H9 (cell line): Measurements from ENCODE around the gene DGKH. TPM values are rescaled to one million over a fixed set of nuclear protein-coding genes. Genes with fewer than 3 reads are reported as not detected.
A peak's percentile ranks its signal among the peaks of the same experiment; 100 is the strongest.

ENCODE experiments used
- DNase-seq: peaks from one replicate; pipeline ENCODE4 v3.0.0-alpha.2; 2017
- H2AFZ ChIP-seq: one replicate; pipeline ENCODE4 v1.6.1; 2013; ENCODE audit warnings: mild to moderate bottlenecking, low read length, control low read depth, moderate library complexity
- H2AK5ac ChIP-seq: 2 replicates; pipeline ENCODE4 v1.6.1; 2013; ENCODE audit warnings: low read length, control low read depth, mixed read lengths; ENCODE audit not compliant: insufficient read length
- H2BK120ac ChIP-seq: one replicate; pipeline ENCODE4 v1.6.1; 2013; ENCODE audit warnings: low read depth, mild to moderate bottlenecking, low read length, control low read depth, inconsistent platforms; ENCODE audit not compliant: poor library complexity, severe bottlenecking
- H2BK12ac ChIP-seq: 2 replicates; pipeline ENCODE4 v1.6.1; 2013; ENCODE audit warnings: low read length, control low read depth, mixed read lengths, low read depth; ENCODE audit not compliant: insufficient read length
- H2BK15ac ChIP-seq: 2 replicates; pipeline ENCODE4 v1.6.1; 2013; ENCODE audit warnings: low read depth, low read length, control low read depth
- H2BK20ac ChIP-seq: one replicate; pipeline ENCODE4 v1.6.1; 2013; ENCODE audit warnings: low read depth, mild to moderate bottlenecking, low read length, control low read depth, inconsistent platforms; ENCODE audit not compliant: poor library complexity, severe bottlenecking
- H2BK5ac ChIP-seq: 2 replicates; pipeline ENCODE4 v1.6.1; 2013; ENCODE audit warnings: low read length, control low read depth, mixed read lengths; ENCODE audit not compliant: insufficient read length
- H3K14ac ChIP-seq: 2 replicates; pipeline ENCODE4 v1.6.1; 2013; ENCODE audit warnings: low read length, control low read depth; ENCODE audit not compliant: insufficient read depth
- H3K18ac ChIP-seq: 2 replicates; pipeline ENCODE4 v1.6.1; 2013; ENCODE audit warnings: low read depth, mild to moderate bottlenecking, mixed read lengths, low read length, control low read depth; ENCODE audit not compliant: insufficient read length
- H3K23ac ChIP-seq: 2 replicates; pipeline ENCODE4 v1.6.1; 2013; ENCODE audit warnings: low read length, control low read depth, mixed read lengths, low read depth; ENCODE audit not compliant: insufficient read length
- H3K23me2 ChIP-seq: 2 replicates; pipeline ENCODE4 v1.6.1; 2013; ENCODE audit warnings: low read depth, mild to moderate bottlenecking, mixed read lengths, low read length, control low read depth; ENCODE audit not compliant: insufficient read length, poor library complexity, severe bottlenecking
- H3K27ac ChIP-seq: 2 replicates; pipeline ENCODE4 v1.5.1; 2013; ENCODE audit warnings: low read length, control low read depth, mixed read lengths, low read depth; ENCODE audit not compliant: insufficient read length
- H3K27me3 ChIP-seq: 2 replicates; pipeline ENCODE4 v1.6.1; 2013; ENCODE audit warnings: low read length, control low read depth, inconsistent platforms; ENCODE audit not compliant: insufficient read depth
- H3K4ac ChIP-seq: 2 replicates; pipeline ENCODE4 v1.6.1; 2013; ENCODE audit warnings: low read depth, mild to moderate bottlenecking, control low read depth, inconsistent platforms, low read length, moderate library complexity
- H3K4me1 ChIP-seq: 2 replicates; pipeline ENCODE4 v1.6.1; 2013; ENCODE audit warnings: low read length, control low read depth, inconsistent platforms; ENCODE audit not compliant: insufficient read depth
- H3K4me2 ChIP-seq: 2 replicates; pipeline ENCODE4 v1.6.1; 2013; ENCODE audit warnings: low read length, control low read depth, mixed read lengths; ENCODE audit not compliant: insufficient read length, insufficient read depth
- H3K56ac ChIP-seq: 2 replicates; pipeline ENCODE4 v1.6.1; 2013; ENCODE audit warnings: low read depth, mild to moderate bottlenecking, mixed read lengths, low read length, control low read depth; ENCODE audit not compliant: insufficient read length
- H3K79me1 ChIP-seq: 2 replicates; pipeline ENCODE4 v1.6.1; 2013; ENCODE audit warnings: low read depth, mild to moderate bottlenecking, moderate library complexity, low read length, control low read depth, inconsistent platforms; ENCODE audit not compliant: insufficient read depth, poor library complexity, severe bottlenecking
- H3K79me2 ChIP-seq: 2 replicates; pipeline ENCODE4 v1.6.1; 2013; ENCODE audit warnings: low read length, control low read depth, inconsistent platforms; ENCODE audit not compliant: insufficient read depth
- H3K9ac ChIP-seq: 2 replicates; pipeline ENCODE4 v1.6.1; 2013; ENCODE audit warnings: low read length, control low read depth, mixed read lengths; ENCODE audit not compliant: insufficient read length; ENCODE audit errors: extremely low read depth
- H3K9me3 ChIP-seq: one replicate; pipeline ENCODE4 v1.6.1; 2013; ENCODE audit warnings: low read depth, low read length, inconsistent platforms; ENCODE audit not compliant: control insufficient read depth
- H3T11ph ChIP-seq: one replicate; pipeline ENCODE4 v1.6.1; 2013; ENCODE audit warnings: mild to moderate bottlenecking, low read length, control low read depth, inconsistent platforms
- H4K20me1 ChIP-seq: one replicate; pipeline ENCODE4 v1.6.1; 2013; ENCODE audit not compliant: control insufficient read depth, insufficient read length, insufficient read depth
- H4K5ac ChIP-seq: 2 replicates; pipeline ENCODE4 v1.6.1; 2013; ENCODE audit warnings: low read depth, mild to moderate bottlenecking, mixed read lengths, low read length, control low read depth; ENCODE audit not compliant: insufficient read length
- H4K8ac ChIP-seq: replicated peaks from 2 replicates; pipeline ENCODE4 v1.6.1; 2013; ENCODE audit warnings: low read length, control low read depth, mixed read lengths, low read depth; ENCODE audit not compliant: insufficient read length
- H4K91ac ChIP-seq: 2 replicates; pipeline ENCODE4 v1.6.1; 2013; ENCODE audit warnings: low read depth, mild to moderate bottlenecking, moderate library complexity, mixed read lengths, low read length, control low read depth; ENCODE audit not compliant: insufficient read length
- H3K27ac Mint-ChIP-seq, 3 experiments: 2 replicates in 2 of 3; 3 replicates in 1 of 3; pipeline ENCODE4 v1.8.0; 2020 to 2021; ENCODE audit warnings: mixed read lengths in 3 of 3, mild to moderate bottlenecking in 1 of 3, moderate library complexity in 1 of 3
- H3K27me3 Mint-ChIP-seq: 2 replicates; pipeline ENCODE4 v1.8.0; 2021; ENCODE audit warnings: low read depth, mild to moderate bottlenecking, moderate library complexity, mixed read lengths
- H3K36me3 Mint-ChIP-seq, 3 experiments: 2 replicates in 2 of 3; 3 replicates in 1 of 3; pipeline ENCODE4 v1.8.0; 2020 to 2021; ENCODE audit warnings: low read depth in 3 of 3, mixed read lengths in 3 of 3; ENCODE audit not compliant: insufficient read depth in 1 of 3
- H3K4me1 Mint-ChIP-seq, 2 experiments: 2 replicates each; pipeline ENCODE4 v1.8.0; 2020; ENCODE audit warnings: mixed read lengths in 2 of 2
- H3K4me3 Mint-ChIP-seq, 2 experiments: 2 replicates in 1 of 2; 3 replicates in 1 of 2; pipeline ENCODE4 v1.8.0; 2020 to 2021; ENCODE audit warnings: mild to moderate bottlenecking in 2 of 2, mixed read lengths in 2 of 2, moderate library complexity in 1 of 2
- H3K9me3 Mint-ChIP-seq, 2 experiments: 2 replicates in 1 of 2; 3 replicates in 1 of 2; pipeline ENCODE4 v1.8.0; 2020; ENCODE audit warnings: mild to moderate bottlenecking in 2 of 2, mixed read lengths in 2 of 2, moderate library complexity in 1 of 2
- WGBS: extraction: QIAGEN DNeasy Blood & Tissue Kit; methylation state at CpG from one replicate; pipeline ENCODE4 v1.1.7; 2013; ENCODE audit warnings: missing lambda C conversion rate, low lambda C conversion rate, mixed read lengths; ENCODE audit not compliant: insufficient read length; ENCODE audit errors: extremely low coverage; 5-methylcytosine and 5-hydroxymethylcytosine counted together
- total RNA-seq: library from RNA; stranded (reverse); gene quantifications from 2 replicates; pipeline ENCODE4 v1.2.1, GENCODE V29; 2021
- TF ChIP-seq, protein P1 (sequence below): fragments of 200-600 bp; sonication (generic); conservative IDR thresholded peaks from 3 replicates; pipeline ENCODE4 v1.8.0; 2021; ENCODE audit warnings: antibody characterized with exemption, mild to moderate bottlenecking

Gene DGKH
- total RNA-seq, 1 experiment from 2014 or later, result 8.6 TPM

DNA sequence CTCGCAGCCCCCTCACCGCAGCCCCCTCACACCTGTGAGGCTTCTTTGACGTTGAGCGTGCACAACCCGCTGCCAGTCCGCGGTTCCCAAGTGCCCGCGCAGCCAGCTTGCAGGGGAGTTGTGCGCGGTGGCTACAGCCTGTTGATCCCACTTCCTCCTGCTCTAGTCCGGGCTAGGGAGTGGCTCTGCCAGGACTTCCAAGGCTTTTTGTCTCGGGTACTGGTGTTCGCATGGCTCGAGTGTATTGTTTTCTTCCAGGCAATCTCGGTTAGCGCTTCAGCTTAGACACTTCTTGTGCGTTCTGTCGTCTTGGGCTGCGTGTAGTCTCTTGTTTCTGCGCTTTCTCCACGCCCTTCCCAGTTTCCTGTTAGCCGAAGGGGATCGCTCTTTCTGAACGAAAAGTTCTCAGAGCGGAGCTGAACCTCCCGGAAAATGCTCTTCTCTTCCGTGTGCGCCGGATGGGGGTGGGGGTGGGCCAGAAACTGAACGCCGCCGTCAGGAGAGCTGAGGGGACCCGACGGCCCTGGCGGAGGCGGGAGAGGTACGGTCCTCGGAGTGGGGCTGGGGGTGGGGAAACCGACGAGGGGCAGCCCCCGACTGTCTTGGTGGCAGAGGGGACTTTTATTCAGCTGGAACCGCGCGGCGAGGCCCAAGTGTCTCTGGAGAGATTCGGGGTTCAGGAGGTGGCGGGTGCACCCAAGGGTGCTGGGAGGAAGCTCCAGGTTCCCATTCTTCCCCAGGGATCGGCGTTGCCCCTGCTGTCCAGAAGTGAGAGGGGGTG is 697 bp upstream of the DGKH start:
- H3K56ac ChIP-seq, result no peak overlapping the region
- Mint-ChIP-seq H3K9me3 (no peaks in the 10 kb centered on the region), H3K27ac (peak overlapping the region in 1 of 3 experiments; percentile 34; a peak in 1 of 7 replicates), H3K36me3 (0 out of 7 replicates have a peak, but pooled peaks cover 0 to 7% (median 0%) of the 10 kb centered on the region in 3 experiments), H3K4me1 (peaks cover 9 to 12% of the 10 kb centered on the region in 2 experiments), H3K27me3 (peaks cover 45% of the 10 kb centered on the region), H3K4me3 (peak overlapping the region; percentile 76 to 85)
- no peaks in the 10 kb centered on the region for H4K20me1 ChIP-seq
- H4K5ac ChIP-seq, result no peak overlapping the region
- H2BK120ac ChIP-seq, result no peak overlapping the region
- TF ChIP-seq, protein P1, sequence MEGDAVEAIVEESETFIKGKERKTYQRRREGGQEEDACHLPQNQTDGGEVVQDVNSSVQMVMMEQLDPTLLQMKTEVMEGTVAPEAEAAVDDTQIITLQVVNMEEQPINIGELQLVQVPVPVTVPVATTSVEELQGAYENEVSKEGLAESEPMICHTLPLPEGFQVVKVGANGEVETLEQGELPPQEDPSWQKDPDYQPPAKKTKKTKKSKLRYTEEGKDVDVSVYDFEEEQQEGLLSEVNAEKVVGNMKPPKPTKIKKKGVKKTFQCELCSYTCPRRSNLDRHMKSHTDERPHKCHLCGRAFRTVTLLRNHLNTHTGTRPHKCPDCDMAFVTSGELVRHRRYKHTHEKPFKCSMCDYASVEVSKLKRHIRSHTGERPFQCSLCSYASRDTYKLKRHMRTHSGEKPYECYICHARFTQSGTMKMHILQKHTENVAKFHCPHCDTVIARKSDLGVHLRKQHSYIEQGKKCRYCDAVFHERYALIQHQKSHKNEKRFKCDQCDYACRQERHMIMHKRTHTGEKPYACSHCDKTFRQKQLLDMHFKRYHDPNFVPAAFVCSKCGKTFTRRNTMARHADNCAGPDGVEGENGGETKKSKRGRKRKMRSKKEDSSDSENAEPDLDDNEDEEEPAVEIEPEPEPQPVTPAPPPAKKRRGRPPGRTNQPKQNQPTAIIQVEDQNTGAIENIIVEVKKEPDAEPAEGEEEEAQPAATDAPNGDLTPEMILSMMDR, result no peak
- peak overlapping the region; percentile 86 for H3K9ac ChIP-seq
- H3K14ac ChIP-seq, result no peak overlapping the region; the same call in 1 of the 2 replicates
- H4K8ac ChIP-seq, result no peak overlapping the region
- no peak overlapping the region for H4K91ac ChIP-seq
- H2AK5ac ChIP-seq, result no peak overlapping the region
- H2BK20ac ChIP-seq, result no peak overlapping the region
- no peak overlapping the region for H3K27ac ChIP-seq
- no peak overlapping the region for H3T11ph ChIP-seq
- H2BK5ac ChIP-seq, result no peak overlapping the region
- no peak overlapping the region for H3K4ac ChIP-seq
- no peak overlapping the region for H2AFZ ChIP-seq
- H3K18ac ChIP-seq, result no peak overlapping the region
- H3K9me3 ChIP-seq, result no peaks in the 10 kb centered on the region
- WGBS, result no CpG with 5 or more reads among the region's 50 CpGs
- no peak overlapping the region for H2BK15ac ChIP-seq
- peak; percentile 59 for DNase-seq
- peaks cover 21% of the 10 kb centered on the region for H3K23me2 ChIP-seq
- peak overlapping the region; percentile 92 for H3K4me2 ChIP-seq
- H3K4me1 ChIP-seq, result no peaks in the 10 kb centered on the region
- H3K79me2 ChIP-seq, result no peaks in the 10 kb centered on the region
- H3K23ac ChIP-seq, result no peak overlapping the region
- H3K27me3 ChIP-seq, result no peaks in the 10 kb centered on the region; the same call in 1 of the 2 replicates
- no peak overlapping the region for H2BK12ac ChIP-seq
- no peaks in the 10 kb centered on the region for H3K79me1 ChIP-seq
